Tibial nerve (tissue), 4 donors: Measurements from ENCODE around the gene KIF3B. TPM values are rescaled to one million over a fixed set of nuclear protein-coding genes. Genes with fewer than 3 reads are reported as not detected.
"Not testable (repeated sequence)": the region's sequence is repeated elsewhere in the genome, so short reads cannot be mapped to it uniquely, and the experiment has no call there.

ENCODE experiments used
- DNase-seq, 2 donors: peaks; one replicate each; pipeline ENCODE4 v3.0.0-alpha.2; 2019; ENCODE audit warnings: low spot score in 2 of 2
- H3K27ac ChIP-seq, 4 donors: fragments of 200-600 bp; sonication (generic) in 3 of 4; one replicate each; pipeline ENCODE4 v1.5.1; 2017 to 2019; ENCODE audit warnings: mild to moderate bottlenecking in 1 of 4
- H3K27me3 ChIP-seq, 2 donors: fragments of 200-600 bp; sonication (generic) in 1 of 2; one replicate each; pipeline versions ENCODE4 v1.5.1 to v1.6.0; 2017 to 2019
- H3K36me3 ChIP-seq, 3 donors: fragments of 200-600 bp; sonication (generic); one replicate each; pipeline ENCODE4 v1.5.1; 2018 to 2019
- H3K4me1 ChIP-seq, 4 donors: fragments of 200-600 bp; sonication (generic) in 3 of 4; one replicate each; pipeline ENCODE4 v1.5.1; 2017 to 2019
- H3K4me3 ChIP-seq, 4 donors: fragments of 200-600 bp; sonication (generic) in 3 of 4; one replicate each; pipeline ENCODE4 v1.5.1; 2017 to 2019; ENCODE audit warnings: mild to moderate bottlenecking in 1 of 4, moderate library complexity in 1 of 4
- H3K9me3 ChIP-seq, 4 donors: fragments of 200-600 bp; sonication (generic) in 3 of 4; one replicate each; pipeline ENCODE4 v1.5.1; 2017 to 2019
- EP300 ChIP-seq, 2 donors: sonication (generic); formaldehyde crosslinking; IDR thresholded peaks; one replicate each; pipeline ENCODE4 v1.6.1; 2017; ENCODE audit warnings: antibody characterized with exemption in 2 of 2, mild to moderate bottlenecking in 1 of 2
- POLR2A ChIP-seq, 2 donors: fragments of 450-650 bp; IDR thresholded peaks; one replicate each; pipeline ENCODE4 v1.6.1; 2017; ENCODE audit warnings: antibody characterized with exemption in 2 of 2, mild to moderate bottlenecking in 2 of 2, moderate library complexity in 2 of 2
- WGBS, 2 donors: methylation state at CpG; one replicate each; pipeline ENCODE4 v1.1.5; 2018; 5-methylcytosine and 5-hydroxymethylcytosine counted together
- total RNA-seq, 4 donors: library from RNA; depleted of rRNA; stranded (reverse); fragments of >200 nt; gene quantifications; one replicate each; pipeline ENCODE4 v1.1.0, GENCODE V29; 2016
- TF ChIP-seq, protein P1 (sequence below), 5 experiments: fragments of 200-600 bp in 3 of 5; fragments of 450-650 bp in 2 of 5; sonication (generic) in 3 of 5; IDR thresholded peaks; one replicate each; pipeline ENCODE4 v1.5.1; 2016 to 2019; ENCODE audit warnings: antibody characterized with exemption in 5 of 5, mild to moderate bottlenecking in 3 of 5, moderate library complexity in 2 of 5

Gene KIF3B
- total RNA-seq, 4 donors from 2014 or later = 27.3 to 32.9 (median 31.7) TPM

GRCh38 chr20:32368925-32369324, 91.5 kb downstream of the KIF3B start:
- DNase-seq = no peak
- Histone ChIP-seq H3K9me3 (no peaks in the 10 kb centered on the region), H3K27ac (peak overlapping the region in 2 of 4 donors; percentile 23 to 31), H3K36me3 (peaks cover 0 to 44% (median 3%) of the 10 kb centered on the region in 3 donors), H3K4me1 (peaks cover 0 to 59% (median 27%) of the 10 kb centered on the region in 4 donors), H3K27me3 (no peaks in the 10 kb centered on the region), H3K4me3 (no peak overlapping the region)
- TF ChIP-seq, protein P1, sequence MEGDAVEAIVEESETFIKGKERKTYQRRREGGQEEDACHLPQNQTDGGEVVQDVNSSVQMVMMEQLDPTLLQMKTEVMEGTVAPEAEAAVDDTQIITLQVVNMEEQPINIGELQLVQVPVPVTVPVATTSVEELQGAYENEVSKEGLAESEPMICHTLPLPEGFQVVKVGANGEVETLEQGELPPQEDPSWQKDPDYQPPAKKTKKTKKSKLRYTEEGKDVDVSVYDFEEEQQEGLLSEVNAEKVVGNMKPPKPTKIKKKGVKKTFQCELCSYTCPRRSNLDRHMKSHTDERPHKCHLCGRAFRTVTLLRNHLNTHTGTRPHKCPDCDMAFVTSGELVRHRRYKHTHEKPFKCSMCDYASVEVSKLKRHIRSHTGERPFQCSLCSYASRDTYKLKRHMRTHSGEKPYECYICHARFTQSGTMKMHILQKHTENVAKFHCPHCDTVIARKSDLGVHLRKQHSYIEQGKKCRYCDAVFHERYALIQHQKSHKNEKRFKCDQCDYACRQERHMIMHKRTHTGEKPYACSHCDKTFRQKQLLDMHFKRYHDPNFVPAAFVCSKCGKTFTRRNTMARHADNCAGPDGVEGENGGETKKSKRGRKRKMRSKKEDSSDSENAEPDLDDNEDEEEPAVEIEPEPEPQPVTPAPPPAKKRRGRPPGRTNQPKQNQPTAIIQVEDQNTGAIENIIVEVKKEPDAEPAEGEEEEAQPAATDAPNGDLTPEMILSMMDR (IDR thresholded peaks at IDR 0.05) = no peak
- TF ChIP-seq POLR2A (IDR thresholded peaks at IDR 0.05) = no peak
- TF ChIP-seq EP300 (IDR thresholded peaks at IDR 0.05) = no peak
- WGBS, 2 donors = 63 to 64% methylated on average over 6 of the region's 6 CpGs

DNA sequence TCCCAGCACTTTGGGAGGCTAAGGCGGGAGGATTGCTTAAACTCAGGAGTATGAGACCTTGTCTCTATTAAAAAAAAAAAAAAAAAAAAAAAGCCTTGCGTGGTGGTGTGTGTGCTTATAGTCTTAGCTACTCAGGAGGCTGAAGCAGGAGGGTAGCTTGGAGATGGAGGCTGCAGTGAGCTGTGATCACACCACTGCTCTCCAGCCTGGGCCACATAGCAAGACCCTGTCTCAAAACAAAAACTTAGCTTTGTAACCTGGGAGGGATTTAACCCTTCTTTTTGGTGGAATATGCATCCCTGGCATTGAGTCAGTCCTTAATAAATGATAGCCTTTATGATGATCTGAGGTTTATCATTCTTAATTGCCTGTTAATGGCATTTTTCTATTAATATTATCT, 93.4 kb downstream of the KIF3B start:
- no peak overlapping the region for H3K4me3 ChIP-seq
- WGBS, 2 donors = 90 to 94% methylated on average over 2 of the region's 2 CpGs
- no peak for DNase-seq
- peaks cover 0 to 60% (median 3%) of the 10 kb centered on the region in 3 donors for H3K36me3 ChIP-seq
- peaks cover 0 to 40% (median 21%) of the 10 kb centered on the region in 4 donors for H3K4me1 ChIP-seq
- no peaks in the 10 kb centered on the region for H3K9me3 ChIP-seq
- no peaks in the 10 kb centered on the region for H3K27me3 ChIP-seq
- no peak overlapping the region for H3K27ac ChIP-seq
- TF ChIP-seq POLR2A (IDR thresholded peaks at IDR 0.05) (no peak), EP300 (IDR thresholded peaks at IDR 0.05) (no peak)
- TF ChIP-seq, protein P1 (IDR thresholded peaks at IDR 0.05) = no peak

GRCh38 chr20:32378461-32378860, 101.0 kb downstream of the KIF3B start:
- no peak for DNase-seq
- Histone ChIP-seq H3K36me3 (peaks cover 0 to 38% (median 0%) of the 10 kb centered on the region in 3 donors), H3K9me3 (no peaks in the 10 kb centered on the region), H3K4me1 (peaks cover 0 to 4% (median 0%) of the 10 kb centered on the region in 4 donors), H3K4me3 (no peak overlapping the region), H3K27me3 (no peaks in the 10 kb centered on the region), H3K27ac (no peak overlapping the region)
- no peak for TF ChIP-seq EP300 (IDR thresholded peaks at IDR 0.05)
- TF ChIP-seq, protein P1 (IDR thresholded peaks at IDR 0.05) = no peak
- TF ChIP-seq POLR2A (IDR thresholded peaks at IDR 0.05) = no peak
- 40 to 53% methylated on average over 2 of the region's 2 CpGs for WGBS, 2 donors

DNA sequence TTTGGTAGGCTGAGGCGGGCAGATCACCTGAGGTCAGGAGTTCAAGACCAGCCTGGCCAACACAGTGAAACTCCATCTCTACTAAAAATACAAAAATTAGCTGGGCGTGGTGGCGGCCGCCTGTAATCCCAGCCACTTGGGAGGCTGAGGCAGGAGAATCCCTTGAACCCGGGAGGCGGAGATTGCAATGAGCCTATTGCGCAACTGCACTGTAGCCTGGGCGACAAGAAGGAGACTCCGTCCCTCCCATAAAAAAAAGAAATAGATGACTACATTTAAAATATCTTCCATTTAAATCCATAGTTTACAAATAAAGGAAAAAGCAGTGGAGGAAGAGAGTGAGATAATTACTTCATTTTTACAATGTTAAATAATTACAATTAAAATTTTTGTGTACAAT, 102.6 kb downstream of the KIF3B start:
- not testable (repeated sequence) for H3K4me3 ChIP-seq, H3K9me3 ChIP-seq, H3K27ac ChIP-seq, DNase-seq, H3K27me3 ChIP-seq
- Histone ChIP-seq H3K4me1 (peaks cover 0 to 18% (median 4%) of the 10 kb centered on the region in 4 donors), H3K36me3 (peaks cover 0 to 25% (median 0%) of the 10 kb centered on the region in 3 donors)
- WGBS, 2 donors = 86 to 97% methylated on average over 9 of the region's 9 CpGs

DNA sequence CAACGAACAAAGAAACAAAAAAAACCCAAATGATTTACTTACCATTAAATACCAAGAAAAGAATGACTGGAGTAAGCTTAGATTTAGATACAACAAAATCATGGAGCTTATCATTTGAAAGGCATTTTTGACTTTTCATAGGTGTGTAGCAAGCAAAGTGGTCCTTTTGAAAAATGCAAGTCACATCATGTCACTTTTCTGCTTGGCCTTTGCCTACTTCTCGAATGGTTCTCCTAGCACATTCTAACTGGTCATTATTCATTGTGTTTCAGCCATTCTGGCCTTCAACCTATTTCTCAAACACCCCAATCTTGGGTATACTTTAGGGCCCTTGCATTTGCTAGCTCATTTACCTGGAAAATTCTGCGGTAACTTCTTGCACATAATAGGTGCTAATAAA, 103.3 kb downstream of the KIF3B start:
- TF ChIP-seq POLR2A (IDR thresholded peaks at IDR 0.05) (no peak), EP300 (IDR thresholded peaks at IDR 0.05) (no peak)
- TF ChIP-seq, protein P1 (IDR thresholded peaks at IDR 0.05) = no peak
- no peaks in the 10 kb centered on the region for H3K27me3 ChIP-seq
- 80 to 89% methylated on average over 3 of the region's 3 CpGs for WGBS, 2 donors

More for the DNA sequence above, 103.3 kb downstream of the KIF3B start:
- Histone ChIP-seq H3K4me1 (peaks cover 0 to 25% (median 7%) of the 10 kb centered on the region in 4 donors), H3K9me3 (no peaks in the 10 kb centered on the region), H3K4me3 (no peak overlapping the region), H3K27ac (no peak overlapping the region), H3K36me3 (peaks cover 0 to 19% (median 0%) of the 10 kb centered on the region in 3 donors)
- DNase-seq = no peak
